ENCODE measurements around the gene NDC80. TPM values are rescaled to one million over a fixed set of nuclear protein-coding genes. Genes with fewer than 3 reads are reported as not detected.

NDC80 gene
- total RNA-seq, 1 donor from 2014 or later = 3.9 TPM

GRCh38 chr18:2572892-2573291, 1.5 kb downstream of the NDC80 start:
- peaks cover 28% of the 10 kb centered on the region for H3K4me1 ChIP-seq
- intact Hi-C loops (cut with DNase I) = loop anchor here (5.0 kb wide), 1 partner anchor 84 kb away; the partner anchor contains the start of gene SMCHD1
- no peak overlapping the region for H3K4me3 ChIP-seq
- H3K36me3 ChIP-seq = no peaks in the 10 kb centered on the region
- DNase-seq (ENCODE audit: extremely low spot score in 2 of 2) = no peak
- H3K9me3 ChIP-seq = no peaks in the 10 kb centered on the region
- TF ChIP-seq POLR2AphosphoS5 (IDR thresholded peaks at IDR 0.05; ENCODE audit: insufficient read depth in 1 of 2, low read depth in 1 of 2) (no peak), CTCF (IDR thresholded peaks at IDR 0.05) (no peak), POLR2A (IDR thresholded peaks at IDR 0.05) (no peak)
- no peaks in the 10 kb centered on the region for H3K27me3 ChIP-seq
- no peak overlapping the region for H3K27ac ChIP-seq

- Histone ChIP-seq H3K27me3 (no peaks in the 10 kb centered on the region), H3K9me3 (no peaks in the 10 kb centered on the region), H3K27ac (no peak overlapping the region), H3K4me1 (peaks cover 28% of the 10 kb centered on the region), H3K4me3 (no peak overlapping the region), H3K36me3 (no peaks in the 10 kb centered on the region)
- intact Hi-C loops (cut with DNase I) = loop anchor here (5.0 kb wide), 1 partner anchor 84 kb away; the partner anchor contains the start of gene SMCHD1
- no peak for TF ChIP-seq CTCF (IDR thresholded peaks at IDR 0.05)
- no peak for TF ChIP-seq POLR2AphosphoS5 (IDR thresholded peaks at IDR 0.05; ENCODE audit: insufficient read depth in 1 of 2, low read depth in 1 of 2)
- no peak for TF ChIP-seq POLR2A (IDR thresholded peaks at IDR 0.05)
- DNase-seq (ENCODE audit: extremely low spot score in 2 of 2) = no peak
Observed at GRCh38 chr18:2573408-2573807, 2.1 kb downstream of the NDC80 start.

DNA sequence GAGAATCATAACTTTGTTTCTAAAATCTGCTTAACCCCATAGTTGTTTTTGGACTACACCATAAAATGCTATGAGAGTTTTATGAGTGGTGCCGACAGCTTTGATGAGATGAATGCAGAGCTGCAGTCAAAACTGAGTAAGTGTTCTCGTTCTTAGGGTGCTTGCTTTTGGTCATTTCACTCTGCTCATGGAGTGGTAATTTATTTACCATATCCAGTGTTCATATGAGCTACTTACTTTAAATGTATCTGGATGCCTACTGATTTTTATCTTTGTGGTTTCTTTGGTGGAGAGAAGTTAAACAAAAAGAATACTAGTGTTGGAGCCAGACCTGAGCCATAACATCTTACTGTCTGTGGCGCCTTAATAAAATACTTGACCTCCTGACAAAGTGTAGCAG, 16.4 kb downstream of the NDC80 start:
- DNase-seq (ENCODE audit: extremely low spot score in 2 of 2) = no peak
- Histone ChIP-seq H3K4me1 (peaks cover 39% of the 10 kb centered on the region), H3K9me3 (no peaks in the 10 kb centered on the region), H3K27ac (peak overlapping the region; percentile 7), H3K4me3 (no peak overlapping the region), H3K36me3 (no peaks in the 10 kb centered on the region), H3K27me3 (no peaks in the 10 kb centered on the region)
- intact Hi-C loops (cut with DNase I) = no loop called here
- TF ChIP-seq POLR2AphosphoS5 (IDR thresholded peaks at IDR 0.05; ENCODE audit: insufficient read depth in 1 of 2, low read depth in 1 of 2) (no peak), CTCF (IDR thresholded peaks at IDR 0.05) (no peak)

GRCh38 chr18:2588666-2589344, 17.4 kb downstream of the NDC80 start:
- Histone ChIP-seq H3K9me3 (no peaks in the 10 kb centered on the region), H3K27me3 (no peaks in the 10 kb centered on the region), H3K4me1 (peaks cover 39% of the 10 kb centered on the region), H3K36me3 (no peaks in the 10 kb centered on the region), H3K27ac (peak overlapping the region; percentile 81), H3K4me3 (peak overlapping the region; percentile 1 to 24)
- TF ChIP-seq CTCF (IDR thresholded peaks at IDR 0.05) = no peak
- TF ChIP-seq POLR2AphosphoS5 (IDR thresholded peaks at IDR 0.05; ENCODE audit: insufficient read depth in 1 of 2, low read depth in 1 of 2) = peak; percentile 24 to 59
- peak in 1 of 2 donors; percentile 41 for TF ChIP-seq POLR2A (IDR thresholded peaks at IDR 0.05)
- no peak for DNase-seq (ENCODE audit: extremely low spot score in 2 of 2)
- intact Hi-C loops (cut with DNase I) = no loop called here

DNA sequence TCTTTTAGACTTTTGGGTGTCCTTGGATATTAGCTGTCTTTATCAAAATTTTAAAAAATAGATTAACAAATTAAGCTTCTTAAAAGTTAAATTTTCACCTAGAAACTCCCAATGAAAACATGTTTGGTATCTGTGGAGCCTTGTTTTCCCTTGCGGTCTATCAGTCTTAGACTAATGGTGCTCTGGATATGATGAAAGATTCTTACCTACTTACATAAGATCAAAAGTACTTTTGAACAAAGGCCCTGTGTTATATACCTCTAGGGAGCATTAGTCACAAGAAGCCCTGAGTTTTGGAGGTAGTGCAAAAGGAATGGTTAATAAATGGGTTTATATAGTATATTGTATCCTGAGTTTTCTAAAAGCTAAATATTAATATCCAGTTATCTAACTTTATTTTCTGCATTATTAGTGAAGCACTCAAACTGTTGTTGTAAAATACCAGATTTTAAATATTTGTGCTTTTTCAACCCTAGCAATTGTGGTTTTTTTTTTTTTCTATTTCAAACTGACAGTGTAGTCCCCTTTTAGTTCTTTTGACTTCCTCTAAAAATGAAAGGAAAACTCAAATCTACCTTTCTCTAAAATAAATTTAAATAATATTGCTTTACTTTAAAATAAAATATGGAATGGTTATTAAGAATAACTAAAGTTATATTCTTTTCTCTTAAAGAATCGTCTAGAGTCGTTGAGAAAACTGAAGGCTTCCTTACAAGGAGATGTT, 18.1 kb downstream of the NDC80 start:
- H3K4me1 ChIP-seq = peaks cover 39% of the 10 kb centered on the region
- peak overlapping the region; percentile 8 to 24 for H3K4me3 ChIP-seq
- no peaks in the 10 kb centered on the region for H3K36me3 ChIP-seq
- no peaks in the 10 kb centered on the region for H3K9me3 ChIP-seq
- H3K27me3 ChIP-seq = no peaks in the 10 kb centered on the region
- TF ChIP-seq CTCF (IDR thresholded peaks at IDR 0.05) (no peak), POLR2A (IDR thresholded peaks at IDR 0.05) (no peak), POLR2AphosphoS5 (IDR thresholded peaks at IDR 0.05; ENCODE audit: insufficient read depth in 1 of 2, low read depth in 1 of 2) (peak in 1 of 2 donors; percentile 54)
- DNase-seq (ENCODE audit: extremely low spot score in 2 of 2) = no peak
- intact Hi-C loops (cut with DNase I) = no loop called here
- peak overlapping the region; percentile 81 for H3K27ac ChIP-seq

Measured in vagina (tissue), 2 donors.